Lung (tissue), 12 donors: ENCODE data around the gene MRPL32. TPM values are rescaled to one million over a fixed set of nuclear protein-coding genes. Genes with fewer than 3 reads are reported as not detected.

Experiments
- ATAC-seq: fragments of 200-7000 bp; cut with Tn5 transposase; one replicate; pipeline ENCODE4 v1.9.1; 2020; ENCODE audit warnings: moderate number of reproducible peaks; ENCODE audit not compliant: insufficient read depth, low FRiP score
- DNase-seq, 3 donors: peaks; one replicate each; pipeline ENCODE4 v3.0.0-alpha.2; 2013 to 2017
- H3K27ac ChIP-seq, 2 donors: one replicate each; pipeline ENCODE4 v1.5.1; 2013; ENCODE audit warnings: mild to moderate bottlenecking in 2 of 2, moderate library complexity in 2 of 2, control low read depth in 1 of 2, inconsistent platforms in 1 of 2, low read depth in 1 of 2, low read length in 1 of 2
- H3K27me3 ChIP-seq, 3 donors: one replicate each; pipeline ENCODE4 v1.5.1; 2013; ENCODE audit warnings: low read length in 2 of 3; ENCODE audit not compliant: control insufficient read depth in 3 of 3, insufficient read depth in 3 of 3
- H3K36me3 ChIP-seq, 4 donors: one replicate each; pipeline ENCODE4 v1.5.1; 2013; ENCODE audit warnings: low read length in 4 of 4, mild to moderate bottlenecking in 1 of 4, moderate library complexity in 1 of 4; ENCODE audit not compliant: control insufficient read depth in 4 of 4, insufficient read depth in 4 of 4
- H3K4me1 ChIP-seq, 5 donors: one replicate each; pipeline ENCODE4 v1.5.1; 2013; ENCODE audit warnings: low read length in 5 of 5, mild to moderate bottlenecking in 2 of 5, moderate library complexity in 1 of 5; ENCODE audit not compliant: control insufficient read depth in 5 of 5, insufficient read depth in 5 of 5
- H3K4me3 ChIP-seq: one replicate; pipeline ENCODE4 v1.5.1; 2013; ENCODE audit warnings: mild to moderate bottlenecking, control low read depth, moderate library complexity
- H3K9ac ChIP-seq, 2 donors: one replicate each; pipeline ENCODE4 v1.5.1; 2013; ENCODE audit warnings: low read length in 2 of 2, control low read depth in 1 of 2; ENCODE audit not compliant: insufficient read depth in 1 of 2
- H3K9me3 ChIP-seq, 4 donors: one replicate each; pipeline ENCODE4 v1.5.1; 2013; ENCODE audit warnings: low read length in 3 of 4, mild to moderate bottlenecking in 1 of 4, moderate library complexity in 1 of 4; ENCODE audit not compliant: control insufficient read depth in 4 of 4, insufficient read depth in 3 of 4
- CTCF ChIP-seq: IDR thresholded peaks from 2 replicates; pipeline ENCODE4 v1.5.1; 2012; ENCODE audit warnings: mild to moderate bottlenecking; ENCODE audit errors: control extremely low read depth, extremely low read depth
- WGBS, 2 donors: extraction: QIAGEN DNeasy Blood & Tissue Kit; methylation state at CpG; one replicate each; pipeline ENCODE4 v1.1.7; 2013; 5-methylcytosine and 5-hydroxymethylcytosine counted together
- polyA plus RNA-seq, 2 donors: library from polyadenylated mRNA; stranded (reverse); fragments of 200-250 nt; gene quantifications; one replicate each; pipeline ENCODE4 v1.2.1, GENCODE V29; 2013
- total RNA-seq, 2 donors: library from RNA; depleted of rRNA in 1 of 2; stranded (reverse); fragments of >200 nt in 1 of 2; gene quantifications; one replicate each; pipeline ENCODE4 v1.2.1, GENCODE V29; 2014 to 2021
- donor health status: control.
- donor health status: control.
- donor health status: Bipolar disorder and iron deficiency.
- donor health status: healthy.
- donor health status: DM: yes; HTN: yes; CAD: no.

The MRPL32 gene
- total and polyA plus RNA-seq, 4 donors: 34.4 to 111 (median 58.6) TPM

GRCh38 chr7:42922017-42922753, 10.0 kb upstream of the MRPL32 start:
- Histone ChIP-seq H3K9ac (no peak overlapping the region), H3K27me3 (no peaks in the 10 kb centered on the region), H3K4me1 (no peaks in the 10 kb centered on the region), H3K4me3 (no peak overlapping the region), H3K27ac (no peak overlapping the region), H3K9me3 (no peaks in the 10 kb centered on the region), H3K36me3 (peaks cover 13 to 49% (median 34%) of the 10 kb centered on the region in 4 donors)
- DNase-seq (no peak), ATAC-seq (no peak)
- TF ChIP-seq CTCF: no peak
- WGBS, 2 donors: 95% methylated on average over 3 of the region's 3 CpGs

GRCh38 chr7:42924223-42924838, 7.8 kb upstream of the MRPL32 start:
- TF ChIP-seq CTCF: no peak
- Histone ChIP-seq H3K9ac (no peak overlapping the region), H3K4me3 (no peak overlapping the region), H3K27ac (no peak overlapping the region), H3K36me3 (peaks cover 10 to 48% (median 28%) of the 10 kb centered on the region in 4 donors), H3K27me3 (no peaks in the 10 kb centered on the region), H3K4me1 (peaks cover 0 to under 1% (median 0%) of the 10 kb centered on the region in 5 donors), H3K9me3 (no peaks in the 10 kb centered on the region)
- ATAC-seq (no peak), DNase-seq (no peak)
- 86 to 100% methylated on average over 4 to 5 of the region's 5 CpGs for WGBS, 2 donors

GRCh38 chr7:42925630-42926029, 6.5 kb upstream of the MRPL32 start:
- no peak for TF ChIP-seq CTCF
- no peak overlapping the region for H3K4me3 ChIP-seq
- peaks cover 0 to 13% (median 4%) of the 10 kb centered on the region in 5 donors for H3K4me1 ChIP-seq
- no peak for DNase-seq
- 95% methylated on average over 1 of the region's 1 CpG for WGBS, 2 donors
- H3K27ac ChIP-seq: no peak overlapping the region
- no peak overlapping the region for H3K9ac ChIP-seq
- H3K27me3 ChIP-seq: no peaks in the 10 kb centered on the region
- H3K9me3 ChIP-seq: no peaks in the 10 kb centered on the region
- ATAC-seq: no peak
- peaks cover 10 to 42% (median 21%) of the 10 kb centered on the region in 4 donors for H3K36me3 ChIP-seq
